GM18520 (cell line): ENCODE data around the gene MEGF11.

Experiments
- ATAC-seq: cut with Tn5 transposase; IDR thresholded peaks from one replicate; pipeline ENCODE4 v1.9.1; 2021; ENCODE audit not compliant: unreplicated experiment

Gene MEGF11

DNA sequence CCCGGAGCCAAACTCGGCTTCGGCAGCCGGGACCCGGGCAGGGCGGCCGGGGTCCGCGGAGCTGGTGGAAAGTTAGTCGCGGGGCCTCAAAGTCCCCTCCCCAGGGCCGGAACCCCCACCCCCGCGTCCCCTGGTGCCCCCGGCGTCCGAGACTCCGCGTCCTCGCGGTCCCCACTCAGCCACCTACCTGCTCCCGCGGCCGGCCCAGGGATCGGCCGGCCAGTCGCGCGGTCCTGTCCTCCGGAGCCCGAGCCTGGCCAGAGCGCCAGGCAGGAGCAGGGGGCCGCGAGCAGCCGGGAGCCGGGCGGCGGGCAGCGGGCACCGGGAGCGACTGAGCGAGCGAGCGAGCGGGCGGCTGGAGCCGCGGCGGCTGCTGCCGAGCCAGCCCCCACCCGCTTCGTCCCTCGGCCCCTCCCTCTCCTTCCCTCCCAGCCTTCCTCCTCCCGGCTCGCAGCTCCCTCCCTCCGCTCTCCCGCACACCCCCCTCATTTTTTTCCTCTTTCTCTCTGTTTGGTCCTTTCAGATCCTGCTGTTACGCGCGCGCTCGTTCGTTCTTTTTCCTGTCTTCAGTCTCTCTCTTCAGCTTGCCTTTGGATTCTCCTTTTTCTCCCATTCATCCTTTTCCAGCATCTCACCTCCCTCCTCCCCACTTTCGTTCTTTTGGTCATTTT is at the start of gene MEGF11:
TSS of gene MEGF11 (minus strand) at position 333 of the 671 bp plus-strand sequence. CDS start 125,347 bp downstream, outside the sequence.
- no peak for ATAC-seq

DNA sequence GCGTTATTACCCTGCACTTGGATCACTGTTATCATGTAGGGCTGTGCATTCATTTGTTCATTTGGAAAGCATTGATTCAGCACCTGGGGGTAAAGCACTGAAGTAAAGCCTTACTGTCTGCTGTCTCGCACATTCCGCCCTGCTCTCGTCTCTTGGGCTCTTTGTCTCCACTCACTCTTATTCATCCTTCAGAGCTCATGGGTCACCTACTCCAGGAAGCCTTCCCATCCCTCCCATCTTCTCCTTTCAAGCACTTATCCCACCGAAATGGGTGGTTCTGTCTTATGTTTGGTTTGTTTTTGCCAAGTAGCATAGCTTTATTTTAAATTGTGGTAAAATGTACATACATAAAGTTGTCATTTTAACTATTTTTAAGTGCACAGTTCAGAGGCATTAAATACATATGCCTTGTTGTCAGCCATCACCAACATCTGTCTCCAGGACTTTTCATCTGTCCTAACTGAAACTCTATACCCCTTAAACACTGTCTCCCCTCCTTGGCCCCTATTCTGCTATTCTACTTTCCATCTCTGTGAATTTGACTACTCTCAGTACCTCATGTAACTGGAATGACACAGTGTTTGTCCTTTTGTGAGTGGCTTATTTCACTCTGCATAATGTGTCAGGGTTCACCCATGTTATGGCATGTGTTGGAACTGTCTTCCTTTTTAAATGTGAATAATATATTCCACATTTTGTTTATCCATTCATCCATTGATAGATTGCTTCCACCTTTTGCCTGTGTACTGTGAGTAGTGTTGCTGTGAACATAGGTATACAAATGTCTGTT is 49.1 kb upstream of the MEGF11 start:
- ATAC-seq = no peak

DNA sequence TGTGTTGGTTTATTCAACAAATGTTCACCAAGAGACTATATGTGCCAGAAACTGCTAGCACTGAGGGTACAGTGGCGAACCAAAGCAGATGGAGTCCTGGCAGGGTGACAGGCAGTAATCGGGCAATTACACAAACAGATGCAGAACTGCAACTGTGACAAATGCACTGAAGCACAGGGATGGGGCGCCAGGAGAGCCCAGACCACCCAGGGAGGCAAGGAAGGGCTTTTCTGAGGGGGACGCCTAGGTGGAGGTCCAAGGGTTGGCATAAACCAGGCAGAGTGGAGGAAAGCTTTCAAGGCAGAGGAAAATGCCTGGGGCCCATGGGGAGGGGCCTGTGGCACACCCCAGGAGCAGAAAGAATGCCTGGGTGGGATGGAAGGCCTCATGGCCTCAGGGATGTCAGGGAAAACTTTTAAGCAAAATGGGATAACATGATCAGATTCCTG is 45.3 kb upstream of the MEGF11 start:
- ATAC-seq = no peak

DNA sequence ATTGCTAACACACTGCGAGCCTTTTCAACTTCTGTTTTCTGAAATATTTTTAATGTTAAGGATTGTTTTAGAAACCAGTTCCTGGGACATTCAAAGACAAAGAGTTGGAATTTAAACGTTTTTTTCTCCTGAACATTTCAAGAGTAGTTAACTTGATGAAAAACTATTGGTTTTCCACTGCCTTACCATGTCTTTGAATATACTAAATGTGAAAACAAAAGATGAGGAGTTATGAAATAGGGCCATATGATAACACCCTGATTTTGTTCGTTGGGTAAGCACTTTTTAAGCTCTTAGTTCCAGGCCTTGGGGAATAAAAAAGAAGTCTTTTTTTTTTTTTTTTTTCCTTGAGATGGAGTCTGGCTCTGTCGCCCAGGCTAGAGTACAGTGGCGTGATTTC is 42.6 kb upstream of the MEGF11 start:
- ATAC-seq = no peak

DNA sequence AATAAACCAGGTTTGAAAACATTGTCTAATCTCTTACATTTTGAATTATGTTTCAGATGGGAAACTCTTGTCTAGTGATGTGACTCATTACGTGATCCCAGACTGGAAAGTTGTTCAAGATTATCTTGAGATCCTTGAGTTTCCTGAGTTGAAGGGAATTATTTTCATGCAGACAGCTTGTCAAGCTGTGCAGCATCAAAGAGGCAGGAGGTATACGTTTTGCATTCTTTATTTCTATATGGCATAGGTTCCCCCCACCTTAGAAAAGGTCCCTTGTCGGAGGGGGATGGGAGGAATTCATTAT is 41.3 kb upstream of the MEGF11 start:
- no peak for ATAC-seq

DNA sequence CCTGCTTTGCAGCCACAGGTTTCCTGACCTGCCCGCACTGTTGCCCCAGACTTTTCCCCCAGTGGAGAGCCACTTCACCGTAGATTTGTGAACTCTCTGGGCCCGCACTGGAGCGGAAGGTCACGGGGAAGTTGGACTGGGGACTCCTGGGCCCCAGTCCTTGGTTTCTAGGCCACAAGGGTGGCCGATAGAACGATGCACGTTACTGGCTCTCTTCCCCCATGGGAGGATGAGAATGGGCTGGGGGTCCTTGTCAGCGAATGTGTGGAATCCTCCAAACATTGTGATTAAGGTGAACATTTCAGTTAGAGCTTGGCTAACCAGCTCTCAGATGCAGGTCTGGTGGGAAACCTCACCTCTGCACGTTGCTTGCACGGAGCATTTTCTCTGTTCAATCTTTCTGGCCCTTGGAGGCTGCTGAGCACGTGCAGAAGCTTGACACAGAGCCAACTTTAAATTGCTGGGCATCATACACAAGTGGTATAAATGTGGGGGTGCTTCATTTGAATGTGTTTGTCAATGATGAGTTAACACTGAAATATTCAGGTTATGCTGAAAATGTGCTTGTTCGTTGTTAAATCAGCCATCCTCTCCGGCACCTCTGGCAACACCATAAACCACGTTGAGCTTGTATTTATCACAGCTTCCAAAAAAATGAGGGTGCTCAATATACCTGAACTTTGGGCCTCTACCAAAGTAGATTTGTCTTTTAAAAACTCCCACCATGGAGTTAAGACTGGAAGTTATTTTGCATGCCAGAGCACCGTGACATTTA is 40.8 kb upstream of the MEGF11 start:
- no peak for ATAC-seq

DNA sequence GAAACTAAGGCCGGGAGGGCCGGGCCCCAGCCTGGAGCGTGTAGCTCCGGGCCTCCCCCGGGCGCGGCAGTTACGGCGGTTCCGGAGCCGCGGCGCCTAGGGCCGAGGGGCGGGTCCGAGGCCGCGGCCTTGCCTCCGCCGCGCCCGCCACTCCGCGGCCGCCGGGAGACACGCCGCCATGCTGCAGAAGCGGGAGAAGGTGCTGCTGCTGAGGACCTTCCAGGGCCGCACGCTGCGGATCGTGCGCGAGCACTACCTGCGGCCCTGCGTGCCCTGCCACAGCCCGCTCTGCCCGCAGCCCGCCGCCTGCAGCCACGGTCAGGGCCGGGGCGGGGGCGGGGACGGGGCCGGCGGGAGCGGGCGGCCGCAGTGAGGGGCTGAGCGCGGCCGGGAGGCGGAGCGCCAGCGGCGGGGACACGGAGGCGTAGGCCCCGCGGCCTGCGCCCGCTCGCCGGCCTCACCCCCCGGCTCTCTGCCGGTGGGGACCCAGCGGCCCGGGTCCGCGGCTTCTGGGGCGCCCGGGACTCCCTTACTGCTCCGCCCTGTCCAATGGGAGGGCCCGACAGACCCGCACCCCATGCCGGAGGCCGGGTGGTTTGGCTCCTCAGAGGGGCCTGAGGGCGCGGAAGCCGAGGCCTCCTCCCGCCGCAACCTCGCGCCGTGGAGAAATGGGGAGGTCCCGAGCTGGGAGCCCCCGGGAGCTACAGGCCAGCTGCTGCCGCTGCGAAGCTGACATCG is 40.0 kb upstream of the MEGF11 start, which contains the start of gene DIS3L:
TSS of gene DIS3L (plus strand) at position 150 of the 738 bp plus-strand sequence. CDS start at position 179, 29 bp downstream.
- peak; percentile 47 for ATAC-seq

DNA sequence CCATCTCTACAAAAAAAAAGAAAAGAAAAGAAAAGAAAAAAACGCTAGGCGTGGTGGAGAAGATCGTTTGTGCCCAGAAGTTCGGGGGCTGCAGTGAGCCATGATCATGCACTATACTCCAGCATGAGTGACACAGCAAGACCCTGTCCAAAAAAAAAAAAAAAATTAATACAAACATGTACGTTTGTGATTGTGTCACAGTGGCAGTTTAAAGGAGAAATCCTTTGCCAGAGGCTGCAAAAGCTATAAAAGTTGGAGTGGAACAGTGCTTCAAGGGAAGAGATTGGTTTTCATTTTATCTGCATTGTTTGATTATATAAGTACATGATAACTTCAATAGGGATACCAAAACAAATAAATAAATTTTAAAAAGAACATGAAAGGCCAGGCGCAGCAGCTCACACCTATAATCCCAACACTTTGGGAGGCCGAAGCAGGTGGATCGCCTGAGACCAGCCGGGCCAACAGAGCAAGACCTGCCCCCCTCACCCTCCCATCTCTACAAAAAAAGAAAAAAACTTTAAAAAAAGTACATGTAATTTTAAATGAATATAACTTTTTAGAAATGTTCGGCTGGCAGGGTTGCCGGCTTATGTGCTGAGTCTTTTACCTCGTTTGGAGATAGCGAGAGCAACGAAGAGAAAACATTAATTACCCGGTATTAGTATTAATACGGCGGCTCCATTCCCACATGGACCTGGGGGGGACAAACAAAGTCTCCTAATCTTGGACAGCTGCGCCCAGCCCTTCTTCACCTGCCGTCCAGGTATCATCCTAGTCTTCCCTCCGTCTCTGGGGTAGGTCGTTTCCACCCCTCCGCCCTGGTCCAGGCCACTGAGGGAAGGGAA is 39.2 kb upstream of the MEGF11 start:
- no peak for ATAC-seq

DNA sequence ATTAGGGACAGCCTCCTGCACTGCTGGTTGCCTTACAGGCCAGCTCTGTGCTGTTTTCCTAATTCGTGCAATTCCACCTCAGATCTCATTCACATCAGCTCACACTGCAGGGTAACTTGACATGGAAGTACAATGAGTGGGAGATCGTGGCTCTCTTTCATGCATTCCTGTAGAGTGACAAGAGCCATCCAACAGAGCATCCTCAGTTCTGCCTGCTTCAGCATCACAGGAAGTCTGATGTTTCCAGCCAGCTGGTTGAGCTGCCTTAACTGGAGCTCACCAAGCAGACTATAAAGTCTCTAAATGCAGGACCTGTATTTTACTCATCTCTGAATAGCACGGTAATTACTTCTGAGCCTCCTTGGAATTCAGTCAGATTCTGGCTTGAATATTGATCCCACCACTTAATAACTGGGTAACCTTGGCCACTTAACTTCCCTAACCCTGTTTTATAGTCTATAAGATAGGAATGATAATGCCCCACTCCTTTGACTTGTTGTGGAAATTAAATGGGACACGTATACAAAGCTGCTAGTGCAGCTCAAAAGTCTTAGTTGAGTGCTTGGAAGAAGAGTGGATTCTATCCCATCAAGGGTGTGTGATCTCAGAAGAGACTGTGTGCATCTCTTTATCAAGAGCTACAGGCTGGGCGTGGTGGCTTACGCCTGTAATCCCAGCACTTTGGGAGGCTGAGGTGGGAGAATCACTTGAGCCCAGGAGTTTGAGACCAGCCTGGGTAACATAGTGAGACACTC is 38.4 kb upstream of the MEGF11 start:
- no peak for ATAC-seq

DNA sequence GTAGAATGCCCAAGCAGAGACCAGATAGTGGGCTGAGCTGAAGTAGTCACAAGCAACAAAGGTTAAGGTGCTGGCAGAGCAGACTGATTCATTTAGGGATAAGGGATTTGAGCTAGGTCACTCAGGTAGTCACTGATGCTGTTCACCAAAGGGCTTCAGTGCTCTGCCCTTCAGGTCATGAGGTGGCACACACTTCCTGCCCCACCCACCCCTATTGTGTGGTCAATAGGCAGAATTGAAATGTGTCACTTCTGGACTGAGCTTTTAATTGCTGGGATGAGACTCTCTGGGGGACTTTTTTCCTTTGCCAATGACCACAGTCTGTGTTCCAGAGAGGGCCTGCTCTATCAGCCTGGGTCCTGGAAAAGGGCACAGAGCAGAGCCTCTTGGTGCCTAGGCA is 37.0 kb upstream of the MEGF11 start:
- ATAC-seq = no peak

DNA sequence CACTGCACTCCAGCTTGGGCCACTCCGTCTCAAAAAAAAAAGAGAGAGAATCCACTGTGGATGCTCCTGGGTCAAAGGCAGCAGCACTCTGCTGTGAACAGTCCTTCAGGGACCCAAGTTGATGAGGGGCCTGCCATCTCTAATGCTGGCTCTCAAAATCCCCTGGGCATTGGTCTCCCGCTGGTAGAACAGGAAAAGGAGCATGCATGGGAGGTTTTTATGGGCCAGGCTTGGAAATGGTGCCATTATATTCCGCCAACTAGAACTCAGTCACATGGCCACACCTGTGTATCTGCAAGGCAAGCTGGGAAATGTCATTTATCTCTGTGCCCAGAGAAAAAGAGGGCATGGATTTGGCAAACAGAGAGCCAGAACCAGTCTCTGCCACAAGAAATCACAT is 36.5 kb upstream of the MEGF11 start:
- no peak for ATAC-seq

DNA sequence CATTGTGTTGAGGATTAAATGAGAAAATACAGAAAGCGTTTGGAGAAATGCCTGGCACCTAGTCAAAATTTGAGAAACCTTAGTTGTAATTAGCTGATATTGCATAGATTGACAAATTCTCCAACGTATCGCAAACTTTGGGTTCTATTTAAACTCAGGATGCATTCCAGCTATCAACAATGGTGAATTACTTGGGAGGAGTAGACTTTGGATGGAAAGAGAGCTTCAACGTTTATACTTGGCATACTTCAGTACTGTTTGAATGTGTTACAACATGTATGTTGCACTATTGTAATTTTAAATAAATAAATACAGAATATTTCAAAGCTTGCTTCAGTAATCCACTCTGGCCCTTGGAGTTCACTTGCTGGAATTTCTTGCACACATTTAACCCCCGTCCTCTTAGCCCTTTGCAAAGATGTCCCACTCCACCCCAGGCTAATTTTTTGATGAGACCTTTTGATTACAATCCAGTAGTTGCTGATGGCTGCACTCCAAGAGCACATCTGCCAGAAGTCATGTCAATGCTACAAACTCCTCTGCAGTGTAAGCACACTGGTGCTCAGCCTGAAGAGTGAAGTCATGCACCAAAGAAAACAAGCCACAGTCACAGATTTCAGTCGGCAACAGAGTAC is 35.1 kb upstream of the MEGF11 start:
- ATAC-seq = no peak

DNA sequence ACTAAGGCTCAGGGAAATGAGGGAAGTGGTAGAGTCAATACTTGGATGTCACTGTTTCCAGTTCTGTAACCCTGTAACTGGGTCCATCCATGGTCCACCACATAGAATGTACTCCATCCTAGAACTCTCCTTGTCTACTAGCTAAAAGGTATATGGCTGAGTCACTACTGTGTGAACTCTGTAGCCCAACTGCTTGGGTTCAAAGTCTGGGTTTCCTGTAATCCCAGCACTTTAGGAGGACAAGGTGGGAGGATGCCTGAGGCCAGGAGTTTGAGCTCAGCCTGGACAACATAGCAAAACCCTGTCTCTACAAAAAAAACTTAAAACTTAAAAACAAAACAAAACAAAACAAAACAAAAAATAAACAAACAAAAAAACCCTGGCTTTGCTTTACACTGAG is 34.5 kb upstream of the MEGF11 start:
- ATAC-seq = no peak

DNA sequence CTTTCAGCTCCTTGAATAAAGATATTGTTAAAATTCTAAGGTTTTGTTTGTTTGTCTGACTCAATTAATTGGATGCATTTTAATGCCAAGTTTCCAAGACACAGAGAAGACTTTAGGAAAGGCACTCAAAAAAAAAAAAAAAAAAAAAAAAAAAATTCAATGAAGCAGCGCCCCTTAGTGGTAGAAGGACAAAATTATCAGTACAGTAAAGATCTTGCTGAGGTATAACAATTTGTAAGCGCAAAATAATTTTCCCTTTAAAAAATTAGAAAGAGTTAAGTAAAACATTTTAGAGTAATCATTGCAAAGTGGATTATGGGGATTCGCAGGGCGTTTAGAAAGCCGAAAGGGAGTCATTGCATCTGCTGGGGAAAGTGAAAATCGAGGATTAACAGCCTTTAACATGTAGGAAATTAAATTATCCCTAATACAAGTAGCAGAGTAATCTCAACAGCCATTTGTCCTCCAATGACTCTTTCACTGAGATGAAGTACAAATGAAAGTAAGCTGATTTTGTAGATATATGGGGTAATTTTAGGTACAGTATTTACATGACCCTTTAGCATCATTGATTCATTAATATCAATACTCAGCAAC is 34.0 kb upstream of the MEGF11 start:
- no peak for ATAC-seq

DNA sequence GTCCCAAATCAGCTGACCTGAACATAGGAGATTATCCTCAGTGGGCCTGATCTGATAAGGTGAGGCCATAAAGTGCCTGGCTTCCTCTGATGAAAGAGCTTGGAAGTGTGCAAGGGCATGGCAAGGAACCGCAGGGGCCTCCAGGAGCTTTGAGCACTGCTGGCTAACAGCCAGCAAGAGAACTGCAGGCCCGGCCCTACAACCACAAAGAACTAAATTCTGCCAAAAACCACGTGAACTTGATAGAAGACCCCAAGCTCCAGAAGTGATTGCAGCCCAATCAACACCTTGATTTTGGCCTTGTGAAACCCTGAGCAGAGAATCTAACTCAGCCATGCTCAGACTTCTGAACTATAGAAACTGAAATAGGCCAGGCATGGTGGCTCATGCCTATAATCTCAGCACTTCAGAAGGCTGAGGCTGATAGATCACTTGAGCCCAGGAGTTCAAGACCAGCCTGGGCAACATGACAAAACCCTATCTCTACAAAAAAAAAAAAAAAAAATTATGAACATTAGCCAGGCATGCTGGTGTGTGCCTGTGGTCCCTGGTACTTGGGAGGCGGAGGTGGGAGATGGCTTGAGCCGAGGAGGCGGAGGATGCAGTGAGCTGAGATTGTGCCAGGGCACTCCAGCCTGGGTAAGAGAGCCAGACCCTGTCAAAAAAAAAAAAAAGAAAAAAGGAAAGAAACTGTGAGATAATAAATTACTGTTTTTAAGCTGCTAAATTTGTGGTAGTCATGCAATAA is 32.2 kb upstream of the MEGF11 start:
- ATAC-seq = no peak

DNA sequence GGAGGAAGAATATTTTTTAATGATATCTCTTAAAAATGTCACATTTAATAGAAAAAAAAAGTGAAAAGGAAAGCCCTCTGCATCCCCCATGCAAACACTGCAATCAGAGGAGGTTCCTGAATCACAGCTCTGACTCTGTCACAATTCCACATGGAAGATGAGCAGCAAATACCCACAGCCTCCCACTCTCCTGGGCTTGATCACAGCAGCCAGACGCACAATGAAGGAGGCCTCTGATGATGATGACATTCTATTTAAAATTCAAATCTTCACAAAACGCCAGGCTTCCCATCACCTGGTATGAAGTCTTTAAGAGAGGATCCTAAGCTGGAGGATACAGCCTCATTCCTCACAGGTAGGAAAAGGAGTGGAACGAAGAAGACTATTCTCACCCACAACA is 30.7 kb upstream of the MEGF11 start:
- no peak for ATAC-seq

DNA sequence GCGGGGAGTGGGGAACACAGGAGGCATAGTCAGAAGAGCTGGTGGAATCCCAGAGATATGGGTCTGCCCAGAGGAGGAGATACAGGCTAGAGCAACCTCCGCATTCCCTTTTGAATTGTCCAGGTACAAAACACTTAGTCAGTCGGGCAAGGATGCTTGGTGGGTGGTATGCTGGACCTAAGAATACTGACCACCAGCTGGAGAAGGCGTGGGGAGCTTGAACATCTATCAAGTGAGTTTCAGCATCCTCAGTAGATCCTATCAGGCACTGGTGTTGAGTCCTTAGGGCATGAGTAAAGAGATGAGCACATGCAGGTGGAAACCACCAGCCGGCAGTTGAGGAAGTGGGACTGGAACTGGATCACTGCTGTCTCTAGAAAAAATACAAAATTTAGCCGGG is 25.1 kb upstream of the MEGF11 start:
- no peak for ATAC-seq

DNA sequence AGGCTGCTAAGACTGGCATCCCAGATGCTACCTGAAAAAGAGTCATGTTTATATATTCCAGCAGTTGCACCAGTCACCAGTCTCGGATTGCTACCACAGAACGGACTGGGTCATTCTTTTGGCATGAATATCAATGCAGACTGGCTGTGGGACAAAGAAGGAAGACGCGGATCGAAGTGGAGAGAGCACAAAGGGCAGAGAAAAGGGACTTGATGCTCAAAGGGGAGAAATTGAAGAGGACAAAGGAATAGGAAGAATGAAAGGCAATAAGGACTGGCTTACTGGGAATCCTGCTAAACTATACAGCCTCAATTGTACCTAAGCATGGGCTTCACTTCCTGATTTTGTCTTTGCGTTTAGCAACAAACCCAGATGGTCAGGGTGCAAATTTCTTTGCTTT is 24.5 kb upstream of the MEGF11 start:
- ATAC-seq = no peak
